Measurements from ENCODE around the gene LIPC.
A peak's percentile ranks its signal among the peaks of the same experiment; 100 is the strongest.

LIPC gene

DNA sequence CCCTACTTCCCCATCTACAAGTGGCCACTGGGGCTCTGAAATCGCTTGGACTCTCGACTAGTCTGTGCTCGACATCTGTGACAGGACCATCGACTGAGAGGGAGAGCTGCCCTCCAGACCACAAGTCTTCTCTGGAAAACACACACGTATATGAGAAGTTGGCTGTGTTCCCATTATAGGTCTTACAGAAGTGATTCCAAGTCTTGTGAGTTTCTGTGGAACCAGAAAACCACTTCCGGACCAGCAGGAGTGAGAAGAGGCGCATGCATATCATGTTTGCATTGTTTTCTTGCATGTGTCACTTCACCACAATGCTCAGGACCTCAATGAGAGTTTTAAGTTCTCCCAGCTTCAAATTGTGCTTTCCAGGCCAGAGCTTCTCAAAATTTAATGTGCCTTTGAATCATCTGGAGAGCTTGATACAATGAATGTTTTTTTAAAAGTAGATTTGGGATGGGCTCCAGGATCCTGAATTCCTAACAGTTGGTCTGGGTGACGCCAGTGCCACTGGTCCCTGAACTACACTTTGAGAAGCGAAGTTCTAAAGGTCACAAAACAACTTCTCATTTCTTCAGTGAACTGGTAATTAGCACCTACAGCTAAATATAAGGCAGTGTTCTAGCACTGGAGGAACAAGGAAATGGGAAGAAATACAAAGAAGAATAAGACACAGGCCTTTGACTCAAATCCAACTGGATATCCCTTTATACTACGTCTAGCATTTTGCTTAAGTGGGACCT, 15.7 kb downstream of the LIPC start:
- peak; percentile 93 for DNase-seq
- in situ Hi-C loops (cut with MboI; ENCODE audit: low pct_unique_long_range_greater_than_20kb, low sequenced_read_pairs) = no loop called here

DNA sequence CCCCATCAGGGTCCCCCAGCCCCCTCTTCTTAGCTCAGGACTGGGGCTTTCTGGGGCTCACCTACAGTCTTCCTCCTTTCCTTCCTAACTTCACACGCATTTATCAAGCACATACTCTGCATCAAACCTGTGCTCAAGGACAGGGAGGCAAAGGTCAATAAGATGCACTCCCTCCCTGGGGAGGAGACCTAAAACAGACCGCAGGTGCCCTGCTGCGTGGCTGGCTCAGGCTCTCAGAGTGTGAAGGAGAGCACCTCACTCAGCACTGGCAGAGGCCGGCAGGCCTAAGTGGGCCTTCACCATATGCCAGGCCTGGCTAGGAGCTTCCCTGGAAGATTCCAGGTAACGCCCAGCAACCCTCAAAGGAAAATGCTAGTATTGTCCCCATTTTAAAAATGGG, 16.5 kb downstream of the LIPC start:
- in situ Hi-C loops (cut with MboI; ENCODE audit: low pct_unique_long_range_greater_than_20kb, low sequenced_read_pairs) = no loop called here
- DNase-seq = no peak

DNA sequence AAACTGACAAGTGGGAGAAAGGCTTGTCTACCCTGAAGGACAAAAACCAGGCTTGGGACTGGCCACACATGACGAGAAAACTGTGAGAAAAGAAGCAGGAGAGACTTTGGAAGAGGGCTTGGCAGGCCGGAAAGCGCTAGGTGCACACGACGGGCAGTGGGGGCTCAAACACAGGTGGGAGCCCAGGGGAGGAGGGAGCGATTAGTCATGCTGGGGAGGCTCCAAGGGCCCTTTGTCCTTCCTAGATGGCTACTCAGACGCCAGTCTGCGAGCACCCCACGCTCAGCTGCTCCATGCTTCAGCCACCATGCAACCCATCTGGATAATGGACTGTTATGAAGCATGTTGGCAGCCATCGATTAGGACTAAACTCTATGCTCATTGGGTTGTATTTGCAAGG, 17.1 kb downstream of the LIPC start:
- in situ Hi-C loops (cut with MboI; ENCODE audit: low pct_unique_long_range_greater_than_20kb, low sequenced_read_pairs) = no loop called here
- DNase-seq = no peak

DNA sequence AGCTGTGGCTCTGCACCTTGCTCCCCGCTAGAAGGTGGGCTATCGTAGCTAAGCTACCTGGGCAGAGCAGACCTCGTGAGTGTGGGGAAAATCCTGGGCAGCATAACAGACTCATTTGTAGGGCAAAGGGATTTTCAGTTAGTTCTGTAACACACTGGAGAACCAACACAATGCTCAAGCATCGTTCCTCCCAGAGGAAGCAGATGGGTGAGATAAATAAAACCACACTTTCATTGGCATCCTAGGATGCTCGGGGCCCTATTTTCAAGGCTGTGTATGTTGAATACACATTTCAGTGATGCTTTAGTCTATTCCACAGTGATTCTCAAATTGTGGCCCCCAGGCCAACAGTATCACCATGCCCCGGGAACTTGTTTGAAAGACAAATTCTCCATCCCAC, 20.0 kb downstream of the LIPC start:
- in situ Hi-C loops (cut with MboI; ENCODE audit: low pct_unique_long_range_greater_than_20kb, low sequenced_read_pairs) = no loop called here
- no peak for DNase-seq

DNA sequence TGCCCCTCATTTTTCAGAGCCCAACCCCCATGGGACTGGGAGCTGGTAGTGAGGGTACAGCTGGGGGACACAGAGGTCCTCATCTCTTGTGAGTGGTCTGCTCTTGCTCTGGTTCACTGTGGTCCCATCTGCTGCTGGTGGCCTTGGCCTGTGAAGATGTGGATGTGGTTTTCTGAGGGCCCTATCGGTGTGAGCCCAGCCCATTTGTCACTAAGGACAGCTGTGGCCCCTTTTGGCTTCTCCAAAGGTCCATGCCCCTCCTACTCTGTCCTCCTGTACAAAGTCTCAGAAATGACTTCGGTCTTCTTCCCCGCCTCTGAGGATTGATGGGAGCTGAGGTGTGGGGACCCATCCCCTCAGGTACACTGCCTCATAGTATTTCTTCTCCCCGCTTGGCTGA, 21.0 kb downstream of the LIPC start:
- no peak for DNase-seq
- in situ Hi-C loops (cut with MboI; ENCODE audit: low pct_unique_long_range_greater_than_20kb, low sequenced_read_pairs) = no loop called here

DNA sequence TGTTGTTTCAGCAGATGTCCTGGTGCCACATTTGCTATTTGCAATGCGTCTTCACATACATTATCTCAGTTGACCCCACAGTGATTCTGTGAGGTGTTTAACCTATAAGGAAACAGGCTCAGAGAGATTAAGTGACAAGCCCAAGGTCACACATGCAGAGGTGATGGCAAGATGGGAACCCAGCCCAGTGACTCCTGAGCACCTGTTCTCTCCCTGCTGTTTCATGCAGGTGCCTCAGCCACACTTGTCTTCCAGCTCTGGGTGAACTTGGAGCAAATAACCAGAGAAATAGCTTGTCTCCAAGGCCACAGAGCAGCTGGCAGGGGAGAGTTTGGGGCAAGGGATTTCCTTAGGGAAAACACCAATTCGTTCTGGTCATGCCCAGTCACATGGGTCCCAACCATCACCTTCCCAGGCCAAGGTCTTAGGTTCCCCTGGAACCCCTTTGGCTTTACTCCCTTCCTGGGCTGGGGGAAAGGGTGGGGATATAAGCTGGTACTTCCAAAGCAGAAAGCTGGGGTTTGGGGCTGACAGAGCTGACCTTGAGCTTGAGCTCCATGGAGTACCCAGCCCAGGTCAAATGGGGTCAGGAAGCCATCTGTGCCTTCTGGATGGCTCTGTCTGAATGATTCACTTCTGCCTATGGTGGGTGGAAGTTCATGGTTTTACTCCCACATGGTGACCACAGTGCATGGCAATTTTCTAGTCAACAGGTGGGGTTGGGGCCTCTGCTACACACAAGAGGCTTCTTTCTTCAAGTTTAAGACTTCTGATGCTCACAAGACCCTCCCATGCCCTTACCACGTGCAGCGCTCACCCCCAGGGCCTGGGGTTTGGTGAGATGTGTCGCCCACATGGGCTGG, 22.4 kb downstream of the LIPC start:
- DNase-seq = peak; percentile 93
- in situ Hi-C loops (cut with MboI; ENCODE audit: low pct_unique_long_range_greater_than_20kb, low sequenced_read_pairs) = no loop called here

DNA sequence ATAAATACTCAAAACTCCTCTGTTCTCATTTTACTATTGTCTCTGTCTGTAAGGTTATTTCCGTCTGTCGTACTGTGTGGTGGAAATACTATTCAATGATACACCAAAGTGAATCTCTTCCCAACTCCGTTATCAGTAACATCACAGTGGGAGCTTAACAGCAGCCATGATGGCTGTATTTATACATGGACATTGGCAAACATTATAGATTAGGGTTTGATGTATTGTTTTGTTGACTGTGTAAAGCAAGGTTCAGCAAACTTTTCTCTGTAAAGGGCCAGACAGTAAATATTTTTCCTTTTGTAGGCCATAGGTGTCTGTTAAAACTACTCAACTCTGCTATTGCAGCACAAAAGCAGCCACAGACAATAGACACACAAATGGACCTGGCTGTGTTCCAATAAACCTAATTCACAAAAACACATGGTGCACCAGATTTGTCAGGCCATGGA, 23.2 kb downstream of the LIPC start:
- in situ Hi-C loops (cut with MboI; ENCODE audit: low pct_unique_long_range_greater_than_20kb, low sequenced_read_pairs) = no loop called here
- DNase-seq = no peak

DNA sequence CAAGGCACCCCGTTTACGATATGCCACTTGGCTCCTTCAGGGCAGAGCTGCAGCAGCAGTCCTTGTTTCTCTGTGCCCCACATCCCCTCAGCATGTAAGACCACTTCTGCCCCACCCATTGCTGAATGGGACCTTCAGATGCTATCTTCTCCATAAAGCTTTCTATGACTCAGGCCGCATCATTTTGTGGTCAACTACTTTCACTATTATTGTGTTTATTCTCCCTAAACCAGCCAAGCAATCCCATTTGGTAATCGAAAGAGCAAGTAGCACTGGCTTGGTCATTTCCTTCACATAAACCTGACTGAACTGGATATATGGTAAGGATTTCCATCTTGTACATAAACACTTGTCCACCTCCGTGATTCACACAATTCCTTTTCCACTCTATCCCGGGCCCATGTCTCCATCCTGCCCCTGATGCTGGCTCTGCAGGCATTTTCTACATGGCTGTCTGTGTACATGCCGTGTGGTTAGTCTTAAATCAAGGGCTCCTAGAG, 25.7 kb downstream of the LIPC start:
- in situ Hi-C loops (cut with MboI; ENCODE audit: low pct_unique_long_range_greater_than_20kb, low sequenced_read_pairs) = no loop called here
- DNase-seq = peak; percentile 30

DNA sequence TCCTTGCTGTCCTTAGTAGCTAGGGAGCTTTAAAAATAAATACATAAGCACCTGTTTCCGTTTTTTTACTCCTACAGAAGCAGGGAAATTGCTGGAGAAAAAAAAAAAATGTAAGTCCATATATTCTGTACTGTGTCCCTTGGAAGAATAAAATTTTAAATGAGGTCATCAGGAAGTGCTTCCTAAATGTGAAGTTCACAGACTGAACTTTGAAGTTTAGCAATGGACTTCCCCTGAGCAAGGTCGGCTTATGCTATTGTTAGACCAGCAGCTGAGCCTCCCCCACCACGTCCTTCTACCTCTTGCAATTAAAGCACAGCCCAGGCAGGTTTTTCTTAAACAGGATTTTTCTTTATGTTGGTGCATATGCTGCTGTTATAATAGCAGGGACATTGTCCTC, 26.3 kb downstream of the LIPC start:
- in situ Hi-C loops (cut with MboI; ENCODE audit: low pct_unique_long_range_greater_than_20kb, low sequenced_read_pairs) = no loop called here
- DNase-seq = peak; percentile 55

DNA sequence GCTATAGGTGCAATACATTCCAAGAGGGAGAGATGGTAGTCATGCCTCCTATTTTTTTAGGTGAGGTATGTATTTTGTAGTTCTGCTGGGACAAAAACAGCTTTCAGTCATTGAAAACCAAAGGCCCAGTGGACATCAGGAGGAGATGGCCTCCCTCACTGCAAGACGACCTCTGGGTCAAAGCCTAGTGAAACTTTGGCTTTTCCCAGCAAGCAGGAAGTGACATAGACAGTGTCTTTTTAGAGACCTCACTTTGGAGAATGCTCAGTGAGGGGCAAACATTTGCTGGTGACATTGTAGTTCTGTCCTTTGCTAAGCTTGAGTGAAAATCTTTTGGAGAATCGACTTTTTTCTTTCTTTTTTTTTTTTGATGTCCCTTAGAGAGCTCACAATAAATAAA, 27.3 kb downstream of the LIPC start:
- DNase-seq = no peak
- in situ Hi-C loops (cut with MboI; ENCODE audit: low pct_unique_long_range_greater_than_20kb, low sequenced_read_pairs) = no loop called here

DNA sequence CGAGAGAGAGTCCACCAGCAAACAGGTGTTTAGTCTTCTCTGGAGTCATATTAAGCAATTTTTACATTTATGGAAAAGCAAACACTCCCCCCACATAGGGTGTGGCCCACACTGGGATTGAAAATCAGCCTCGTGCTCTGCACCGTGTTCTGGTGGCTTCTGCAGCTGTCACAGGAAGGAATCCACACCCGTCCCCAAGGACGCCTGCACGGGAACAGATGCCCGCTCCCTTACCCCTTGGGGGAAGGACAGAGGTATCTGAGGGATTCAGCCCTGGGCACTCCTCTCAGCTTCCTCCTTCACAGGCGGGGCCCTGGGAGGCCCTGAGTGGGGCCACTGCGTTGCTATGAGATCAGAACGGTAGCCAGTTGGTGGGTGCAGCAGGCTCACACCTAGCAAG, 27.8 kb downstream of the LIPC start:
- in situ Hi-C loops (cut with MboI; ENCODE audit: low pct_unique_long_range_greater_than_20kb, low sequenced_read_pairs) = no loop called here
- DNase-seq = peak; percentile 41

DNA sequence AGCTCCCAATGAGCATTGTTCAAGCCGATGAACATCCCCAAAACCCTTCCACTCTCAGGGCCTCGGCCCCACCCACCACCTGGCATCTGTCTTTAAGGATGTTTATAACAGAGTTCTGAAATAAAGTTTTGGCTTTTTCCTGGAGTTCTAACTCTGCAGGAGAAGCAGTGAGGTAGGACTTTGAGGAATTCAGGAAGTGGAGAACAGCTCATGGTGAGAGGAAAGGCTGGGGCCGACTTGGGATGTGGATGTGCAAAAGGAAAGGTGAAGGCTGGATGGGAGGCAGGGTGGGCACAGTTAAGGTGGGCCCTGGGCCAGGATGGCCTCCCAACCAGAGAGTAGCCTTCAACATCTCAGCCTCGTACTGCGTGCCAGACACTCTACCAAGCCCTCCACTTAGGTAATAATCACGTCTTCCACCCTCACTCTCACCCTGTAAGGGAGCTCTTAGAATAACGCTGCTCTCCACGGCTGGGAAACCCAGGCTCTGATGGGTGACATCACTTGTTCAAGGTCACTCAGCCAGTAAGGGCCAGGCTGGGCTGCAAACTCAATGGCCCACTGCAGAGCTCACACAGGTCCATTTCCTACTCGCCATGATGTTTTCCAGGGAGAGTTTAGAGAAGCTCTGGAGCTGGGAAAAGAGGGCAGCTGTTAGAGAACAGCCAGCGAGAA, 28.5 kb downstream of the LIPC start:
- DNase-seq = no peak
- in situ Hi-C loops (cut with MboI; ENCODE audit: low pct_unique_long_range_greater_than_20kb, low sequenced_read_pairs) = no loop called here

DNA sequence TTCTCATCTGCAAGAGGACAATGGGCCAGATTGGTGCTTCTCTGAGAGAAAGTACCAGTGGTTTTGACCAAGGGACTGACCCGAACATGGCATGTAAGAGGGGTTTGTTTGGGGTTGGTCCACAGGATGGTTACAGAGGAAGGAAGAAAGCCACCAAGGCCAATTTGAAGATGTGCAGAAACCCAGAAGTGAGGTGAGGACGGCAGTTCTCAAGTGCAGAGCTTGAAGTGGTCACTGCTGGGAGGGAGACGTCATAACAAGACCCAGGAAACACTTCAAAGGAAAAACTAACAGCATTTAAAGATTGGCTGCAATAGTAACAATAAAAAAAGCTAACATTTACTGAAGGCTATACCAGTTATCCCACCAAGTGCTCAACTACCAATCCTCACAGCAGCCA, 29.1 kb downstream of the LIPC start:
- DNase-seq = no peak
- in situ Hi-C loops (cut with MboI; ENCODE audit: low pct_unique_long_range_greater_than_20kb, low sequenced_read_pairs) = no loop called here

DNA sequence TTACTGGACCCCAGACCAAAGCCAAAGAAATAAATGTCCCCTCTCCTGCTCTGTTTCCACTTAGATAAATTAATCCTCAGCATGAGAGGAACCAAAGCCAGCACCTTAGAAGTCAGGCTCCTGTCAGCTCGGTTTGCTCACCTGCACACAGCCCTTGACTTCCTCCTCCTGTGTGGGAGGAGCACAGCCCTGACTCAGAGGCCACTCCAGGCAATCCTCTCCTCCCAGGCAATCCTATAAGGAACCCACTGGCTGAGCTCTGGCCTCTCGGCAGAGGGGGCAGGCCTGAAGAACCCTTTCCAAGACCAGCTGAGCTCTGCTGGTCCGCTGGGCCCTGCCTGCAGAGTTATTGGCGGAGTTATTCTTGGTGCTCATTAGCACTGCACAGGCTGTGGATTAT, 30.8 kb downstream of the LIPC start:
- in situ Hi-C loops (cut with MboI; ENCODE audit: low pct_unique_long_range_greater_than_20kb, low sequenced_read_pairs) = no loop called here
- DNase-seq = no peak

DNA sequence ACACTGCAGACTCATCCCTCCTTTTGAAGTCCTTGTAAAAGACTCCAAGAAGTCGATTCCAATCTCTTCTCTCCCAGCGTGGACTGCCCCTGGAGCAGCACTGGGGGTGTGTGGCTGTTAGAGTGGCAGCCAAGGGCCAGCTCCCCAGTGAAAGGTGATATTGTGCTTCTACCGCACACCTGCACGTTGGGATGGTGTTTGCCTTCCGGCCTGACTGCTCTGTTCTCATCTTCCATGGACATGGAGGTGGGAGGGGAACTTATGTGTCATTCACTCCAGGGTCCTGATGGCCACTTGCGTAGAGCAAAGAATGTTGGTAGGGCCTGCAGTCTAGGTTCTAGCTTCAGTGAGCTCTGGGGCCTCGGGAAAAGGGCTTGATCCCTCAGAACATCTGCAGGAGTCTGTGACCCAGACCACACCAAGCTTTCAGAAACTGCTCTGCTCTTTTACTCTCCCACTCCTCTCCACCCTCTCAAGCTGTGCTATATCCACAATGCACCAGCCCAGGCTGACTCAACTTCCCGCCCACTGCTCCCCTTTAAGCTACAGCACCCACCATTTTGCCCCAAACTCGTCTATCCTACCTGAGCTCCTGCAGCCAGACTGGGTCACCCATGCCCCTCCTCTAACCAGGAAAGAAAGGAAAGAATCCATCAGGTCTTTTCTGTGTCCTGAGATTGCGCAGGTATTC, 31.3 kb downstream of the LIPC start:
- DNase-seq = no peak
- in situ Hi-C loops (cut with MboI; ENCODE audit: low pct_unique_long_range_greater_than_20kb, low sequenced_read_pairs) = no loop called here

DNA sequence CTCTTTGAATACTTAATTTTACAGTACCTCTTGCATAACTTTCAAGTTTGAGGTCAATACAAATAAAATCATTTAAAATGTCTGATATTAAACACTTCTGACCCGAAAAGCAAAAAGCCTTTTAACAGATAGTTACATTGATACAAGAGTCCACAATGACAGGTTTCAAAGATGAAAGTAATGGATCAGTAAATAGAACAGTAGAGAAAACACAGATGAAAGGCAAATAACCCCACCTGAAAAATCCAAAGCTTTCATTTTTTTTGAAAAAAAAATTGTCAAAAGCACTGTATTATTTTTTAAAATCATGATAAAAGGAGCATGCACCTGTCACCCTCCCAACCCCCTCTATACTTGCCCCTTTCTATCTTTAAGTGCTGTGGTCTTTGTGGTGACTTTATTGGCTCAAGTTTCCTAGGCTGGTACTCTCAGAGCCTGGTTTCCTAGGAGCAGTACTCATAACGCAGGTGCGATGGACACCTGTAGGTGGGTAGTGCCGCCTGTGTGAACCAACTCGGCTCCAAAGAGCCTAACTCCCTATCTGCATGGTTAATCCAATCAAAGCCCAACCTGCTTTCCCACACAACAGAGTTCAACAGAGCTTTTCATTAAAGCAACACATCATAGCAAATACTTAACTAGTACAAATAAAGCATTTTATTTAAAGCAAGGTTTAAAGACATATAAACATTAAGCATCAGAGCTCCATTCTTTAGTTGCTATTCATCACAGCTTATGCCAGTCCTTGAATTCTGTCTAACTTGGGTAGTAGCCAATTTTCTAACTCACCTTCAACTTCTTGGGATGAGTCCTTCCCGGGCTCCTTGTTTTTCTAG, 32.2 kb downstream of the LIPC start:
- in situ Hi-C loops (cut with MboI; ENCODE audit: low pct_unique_long_range_greater_than_20kb, low sequenced_read_pairs) = no loop called here
- no peak for DNase-seq

DNA sequence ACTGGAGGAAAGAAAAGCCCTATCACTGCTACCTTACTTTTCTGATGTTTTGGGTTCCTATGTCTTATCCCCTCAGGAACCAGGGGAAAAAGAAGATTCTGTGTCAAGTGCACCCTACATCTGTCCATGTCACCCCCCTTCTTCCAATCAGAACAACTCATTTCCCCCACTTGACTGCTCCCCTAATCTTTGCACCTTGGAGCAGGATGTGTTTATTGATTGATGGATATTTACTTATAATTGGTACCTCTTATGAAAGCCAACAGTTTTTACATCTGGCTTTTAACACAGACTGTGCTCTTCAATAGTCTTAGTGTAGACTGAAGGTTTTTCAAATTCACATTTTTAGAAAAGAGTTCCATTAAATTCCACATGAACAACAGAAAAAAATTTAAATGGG, 33.3 kb downstream of the LIPC start:
- DNase-seq = no peak
- in situ Hi-C loops (cut with MboI; ENCODE audit: low pct_unique_long_range_greater_than_20kb, low sequenced_read_pairs) = no loop called here

DNA sequence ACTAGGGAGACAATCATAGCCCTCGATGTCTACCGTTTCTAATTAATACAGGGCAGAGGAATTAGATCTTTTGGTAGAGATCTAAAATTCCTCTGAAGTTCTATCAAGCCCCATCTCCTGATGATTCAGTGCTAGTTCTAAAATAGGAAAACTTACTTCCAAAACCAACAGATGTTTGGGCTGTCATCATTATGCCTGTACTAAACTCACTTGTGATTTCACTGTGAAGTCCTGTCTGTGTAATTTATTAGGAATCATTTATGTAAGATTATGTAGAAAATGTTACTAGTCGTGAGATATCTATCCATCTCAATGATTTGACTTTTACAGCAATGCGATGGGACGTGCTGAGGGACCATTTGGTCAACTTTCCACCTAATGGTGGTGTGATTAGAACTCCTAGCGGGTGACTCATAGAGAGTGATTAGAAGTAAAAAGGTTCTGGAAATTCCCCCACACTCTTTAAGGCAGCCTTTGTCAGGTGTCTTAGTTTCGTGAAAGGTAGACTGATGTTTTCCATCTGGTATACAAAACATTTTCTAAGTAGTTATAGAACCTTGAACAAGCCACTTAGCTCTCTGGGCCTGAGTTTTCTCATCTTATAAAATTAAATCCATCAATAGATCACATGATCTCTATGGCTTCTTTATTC, 34.2 kb downstream of the LIPC start:
- no peak for DNase-seq
- in situ Hi-C loops (cut with MboI; ENCODE audit: low pct_unique_long_range_greater_than_20kb, low sequenced_read_pairs) = no loop called here
